D721Med (cell line): ENCODE results near the gene ADGRB2.

Experiments used
- DNase-seq: peaks from one replicate; pipeline ENCODE4 v3.0.0; 2011; ENCODE audit warnings: low spot score; ENCODE audit not compliant: insufficient read length
- FAIRE-seq: peaks from 2 replicates; lab custom pipeline; 2011; peaks lifted over from hg19 to GRCh38; lab: Jason Lieb, UNC
- TF ChIP-seq, protein P1 (sequence below): IDR thresholded peaks from 2 replicates; pipeline ENCODE4 v1.5.1; 2012; ENCODE audit warnings: mild to moderate bottlenecking, control low read depth; ENCODE audit not compliant: insufficient read depth; ENCODE audit errors: missing control alignments

ADGRB2 gene

DNA sequence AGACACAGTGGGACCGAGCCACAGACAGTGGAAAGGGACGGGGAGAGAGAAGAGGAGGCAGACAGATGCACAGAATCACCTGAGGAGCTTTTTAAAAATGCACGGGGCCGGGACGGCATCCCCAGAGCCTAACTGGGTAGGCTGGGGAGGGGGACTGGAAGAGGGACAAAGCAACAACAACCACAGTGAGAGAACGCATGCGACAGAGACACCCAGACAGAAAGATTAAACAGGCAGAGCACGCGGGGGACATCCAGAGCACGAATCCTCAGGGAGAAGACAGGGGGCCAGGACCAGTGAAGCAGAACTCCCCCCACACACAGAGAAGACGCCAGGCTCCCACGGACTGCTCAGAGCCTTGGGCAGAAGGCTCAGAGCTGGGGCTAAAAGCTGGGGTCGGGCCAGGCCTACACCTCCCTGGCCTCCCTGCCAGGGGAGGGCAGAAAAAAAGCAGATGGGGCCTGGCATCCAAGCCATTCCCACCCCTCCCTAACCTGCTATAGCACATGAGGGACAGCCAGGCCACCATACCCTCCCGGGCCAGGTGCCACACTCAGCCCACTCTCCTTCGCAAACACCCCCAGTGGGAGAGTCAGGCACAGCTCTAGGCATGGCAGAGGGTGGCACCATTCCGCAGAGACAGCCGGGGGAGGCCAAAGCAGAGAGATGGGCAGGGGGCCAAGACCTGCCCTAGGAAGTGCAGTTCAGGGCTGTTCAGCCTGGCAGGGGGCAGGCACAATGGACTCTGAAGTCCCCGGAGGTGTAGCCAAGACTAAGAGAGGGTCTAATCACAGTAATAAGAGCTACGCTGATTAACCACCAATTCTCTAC, 30.5 kb downstream of the ADGRB2 start:
- FAIRE-seq = no peak
- TF ChIP-seq, protein P1, sequence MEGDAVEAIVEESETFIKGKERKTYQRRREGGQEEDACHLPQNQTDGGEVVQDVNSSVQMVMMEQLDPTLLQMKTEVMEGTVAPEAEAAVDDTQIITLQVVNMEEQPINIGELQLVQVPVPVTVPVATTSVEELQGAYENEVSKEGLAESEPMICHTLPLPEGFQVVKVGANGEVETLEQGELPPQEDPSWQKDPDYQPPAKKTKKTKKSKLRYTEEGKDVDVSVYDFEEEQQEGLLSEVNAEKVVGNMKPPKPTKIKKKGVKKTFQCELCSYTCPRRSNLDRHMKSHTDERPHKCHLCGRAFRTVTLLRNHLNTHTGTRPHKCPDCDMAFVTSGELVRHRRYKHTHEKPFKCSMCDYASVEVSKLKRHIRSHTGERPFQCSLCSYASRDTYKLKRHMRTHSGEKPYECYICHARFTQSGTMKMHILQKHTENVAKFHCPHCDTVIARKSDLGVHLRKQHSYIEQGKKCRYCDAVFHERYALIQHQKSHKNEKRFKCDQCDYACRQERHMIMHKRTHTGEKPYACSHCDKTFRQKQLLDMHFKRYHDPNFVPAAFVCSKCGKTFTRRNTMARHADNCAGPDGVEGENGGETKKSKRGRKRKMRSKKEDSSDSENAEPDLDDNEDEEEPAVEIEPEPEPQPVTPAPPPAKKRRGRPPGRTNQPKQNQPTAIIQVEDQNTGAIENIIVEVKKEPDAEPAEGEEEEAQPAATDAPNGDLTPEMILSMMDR = no peak

GRCh38 chr1:31732751-31733289, 31.3 kb downstream of the ADGRB2 start:
- no peak for DNase-seq
- no peak for FAIRE-seq
- TF ChIP-seq, protein P1 = no peak

More for the DNA sequence above, 30.5 kb downstream of the ADGRB2 start:
- DNase-seq = no peak

DNA sequence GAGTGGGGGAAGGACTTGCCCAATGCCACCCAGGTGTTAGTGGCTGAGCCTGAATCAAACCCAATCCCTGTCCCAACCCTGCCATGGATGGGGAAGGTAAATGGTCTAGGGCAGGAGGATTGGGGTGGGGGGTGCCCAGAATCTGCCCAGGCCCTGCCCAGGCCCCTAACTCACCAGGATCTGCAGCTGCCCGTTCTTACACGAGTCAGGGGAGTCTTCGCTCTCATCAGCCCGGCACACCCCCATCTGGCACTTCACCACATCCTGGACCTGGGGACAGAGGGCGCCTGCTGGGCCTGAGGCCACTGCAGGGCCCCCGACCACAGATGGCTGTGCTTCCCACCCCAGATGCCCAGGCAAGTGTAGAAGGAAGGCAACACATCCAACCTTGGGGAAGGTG, 31.8 kb downstream of the ADGRB2 start:
- DNase-seq (no peak), FAIRE-seq (no peak)
- TF ChIP-seq, protein P1 = no peak

DNA sequence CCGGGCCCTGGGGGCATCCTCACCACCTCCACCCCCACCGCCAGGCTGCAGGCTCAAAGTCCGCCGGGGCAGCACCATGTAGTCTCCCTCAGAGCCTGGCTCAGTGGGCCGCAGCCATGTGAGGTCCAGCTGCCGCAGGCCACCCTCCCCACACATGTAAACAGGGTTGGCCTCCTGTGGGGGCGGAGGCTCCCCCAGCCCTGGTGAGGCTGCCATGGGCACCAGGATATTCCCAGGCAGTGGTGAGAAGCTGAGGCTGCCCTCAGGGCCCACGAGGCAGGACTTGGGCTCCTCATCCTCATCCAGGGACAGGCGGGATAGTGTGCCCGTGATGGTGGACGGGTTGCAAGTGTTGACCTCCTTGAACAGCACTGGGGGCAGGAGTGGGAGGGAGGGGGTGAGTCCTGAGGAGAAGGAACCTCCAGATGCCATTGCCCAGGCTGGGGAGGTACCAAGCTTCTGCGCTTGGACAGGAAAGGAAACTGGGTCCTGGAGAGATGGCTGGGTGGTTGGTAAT, 33.0 kb downstream of the ADGRB2 start:
- TF ChIP-seq, protein P1 = no peak
- DNase-seq (no peak), FAIRE-seq (no peak)

GRCh38 chr1:31730336-31731048, 33.6 kb downstream of the ADGRB2 start:
- FAIRE-seq = no peak
- DNase-seq = no peak
- TF ChIP-seq, protein P1 = no peak

GRCh38 chr1:31727849-31728248, 36.3 kb downstream of the ADGRB2 start:
- DNase-seq (no peak), FAIRE-seq (no peak)
- TF ChIP-seq, protein P1 = no peak

DNA sequence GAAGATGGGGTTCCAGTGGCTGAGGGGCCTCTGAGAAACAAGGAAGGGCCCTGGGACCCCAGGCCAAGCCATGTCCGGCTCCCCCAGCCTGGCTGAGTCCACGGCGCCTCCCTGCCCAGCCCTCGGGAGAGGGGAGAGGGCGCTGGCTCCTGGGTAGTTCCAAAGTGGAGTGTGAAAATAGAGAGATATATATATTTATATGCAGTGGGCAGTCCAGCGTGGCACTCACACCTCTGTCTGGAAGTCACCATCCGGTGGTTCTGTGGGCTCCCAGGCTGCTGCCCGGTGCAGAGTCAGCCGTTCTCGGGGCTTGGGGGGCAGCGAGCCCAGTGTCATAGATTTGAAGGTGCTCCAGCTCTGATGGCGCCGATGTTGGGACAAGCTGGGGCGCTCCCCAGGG, 36.9 kb downstream of the ADGRB2 start:
- TF ChIP-seq, protein P1 = no peak
- DNase-seq = no peak
- no peak for FAIRE-seq
